HK-2 (cell line): ENCODE data around the gene AMIGO2.

ENCODE experiments used
- DNase-seq: peaks from one replicate; pipeline ENCODE4 v3.0.0-alpha.2; 2018; ENCODE audit not compliant: unreplicated experiment

The AMIGO2 gene

DNA sequence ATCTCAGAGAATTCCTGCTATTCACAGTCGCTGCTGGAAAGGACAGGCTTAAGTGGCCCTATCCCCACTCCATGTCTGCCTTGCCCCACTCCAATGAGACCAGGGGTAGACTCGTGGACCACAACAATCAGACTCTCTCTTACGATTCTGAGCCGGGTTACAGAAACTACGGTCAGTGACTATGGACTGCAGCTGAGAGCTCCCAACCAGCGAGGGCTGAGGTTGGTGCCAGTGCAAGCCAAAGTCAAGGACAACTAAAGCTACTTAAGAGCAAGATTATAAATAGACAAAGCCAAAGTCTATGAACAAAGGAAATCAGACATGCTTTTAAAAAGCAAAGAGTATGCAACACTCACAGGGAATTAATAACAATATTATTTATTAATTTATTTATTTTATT, 18.3 kb upstream of the AMIGO2 start:
- DNase-seq = no peak

- DNase-seq = no peak
These were observed 17.6 kb upstream of the AMIGO2 start for GRCh38 chr12:47097276-47097896.

DNA sequence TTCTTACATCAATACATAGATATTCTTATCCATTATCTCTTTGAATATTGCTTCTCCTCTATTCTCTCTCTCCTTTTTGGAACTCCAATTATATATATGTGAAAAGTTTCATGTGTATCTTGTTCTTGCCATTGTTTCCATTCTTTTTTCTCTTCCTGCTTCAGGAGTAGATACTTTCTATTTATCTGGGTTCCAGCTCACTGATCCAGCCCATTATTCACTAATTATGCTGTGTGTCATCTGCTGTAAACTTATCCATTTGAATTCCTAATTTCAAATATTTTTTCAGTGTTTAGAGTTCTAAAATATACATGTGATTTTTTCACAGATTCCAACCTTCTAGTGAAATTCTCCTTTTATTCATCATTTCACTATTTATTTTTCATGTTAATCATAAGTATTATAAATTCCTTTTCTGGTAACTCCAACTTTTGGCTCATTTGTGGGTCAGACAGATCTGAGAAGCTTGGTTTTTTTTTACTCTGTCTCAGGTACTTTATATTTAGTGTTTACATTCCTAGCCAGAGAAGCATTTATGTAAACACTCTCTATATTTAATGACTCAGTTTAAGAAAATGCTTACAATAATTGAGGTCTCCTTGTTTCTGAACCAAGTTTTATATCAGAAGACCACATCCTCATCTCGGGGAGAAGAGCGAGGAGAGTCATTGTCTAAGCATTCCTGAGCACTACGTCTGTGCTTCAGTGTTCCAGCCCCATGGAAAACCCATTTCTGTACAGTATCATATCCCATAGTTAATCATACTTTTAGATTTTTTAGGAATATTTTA, 15.9 kb upstream of the AMIGO2 start:
- no peak for DNase-seq

GRCh38 chr12:47094804-47095203, 15.0 kb upstream of the AMIGO2 start:
- DNase-seq = peak; percentile 85

DNA sequence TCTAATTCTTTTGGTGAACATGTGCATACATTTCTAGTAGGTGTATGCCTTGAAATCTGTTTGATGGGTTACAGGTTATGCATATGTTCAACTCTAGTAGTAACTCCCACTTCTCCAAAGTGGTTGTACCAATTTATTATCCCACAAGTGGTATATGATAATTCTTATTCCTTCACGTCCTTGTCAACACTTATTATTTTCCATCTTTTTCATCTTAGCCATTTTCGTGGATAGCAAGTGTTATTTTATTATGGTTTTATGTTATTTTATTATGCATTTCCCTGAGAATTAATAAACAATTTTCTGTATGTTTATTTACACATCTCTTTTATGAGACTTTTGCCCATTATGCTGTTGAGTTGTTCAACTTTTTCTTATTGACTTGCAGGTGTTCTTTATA, 11.2 kb upstream of the AMIGO2 start:
- no peak for DNase-seq

GRCh38 chr12:47088021-47088944, 8.5 kb upstream of the AMIGO2 start:
- no peak for DNase-seq

DNA sequence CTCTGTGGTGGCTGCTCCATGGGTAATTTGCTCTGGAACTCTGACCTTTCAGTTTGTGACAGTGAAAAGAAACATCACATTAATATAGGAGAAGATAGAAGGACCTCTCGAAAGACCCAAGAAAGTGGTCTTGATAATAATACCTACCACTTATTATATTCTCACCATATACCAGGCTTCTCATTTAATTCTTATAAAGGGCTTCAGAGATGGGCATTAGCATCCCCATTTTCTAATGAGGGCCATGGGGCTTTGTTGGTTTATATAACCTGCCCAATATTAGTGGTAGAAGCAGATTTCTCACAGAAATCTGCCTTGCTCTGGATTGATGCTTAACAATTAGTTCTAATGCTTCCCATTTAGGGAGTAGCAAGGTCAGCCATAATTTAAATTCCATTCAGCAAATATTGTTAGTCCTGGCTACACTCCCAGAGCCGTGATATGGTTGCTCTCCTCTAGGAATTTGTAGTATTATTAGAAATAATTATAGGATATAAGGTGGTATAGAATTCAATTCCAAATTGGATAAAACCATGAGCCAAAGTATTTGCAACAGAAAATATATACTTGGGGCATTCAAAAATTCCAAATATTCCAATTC, 7.4 kb upstream of the AMIGO2 start:
- DNase-seq = no peak

- DNase-seq = no peak
These were observed 6.1 kb upstream of the AMIGO2 start for GRCh38 chr12:47085815-47086252.

DNA sequence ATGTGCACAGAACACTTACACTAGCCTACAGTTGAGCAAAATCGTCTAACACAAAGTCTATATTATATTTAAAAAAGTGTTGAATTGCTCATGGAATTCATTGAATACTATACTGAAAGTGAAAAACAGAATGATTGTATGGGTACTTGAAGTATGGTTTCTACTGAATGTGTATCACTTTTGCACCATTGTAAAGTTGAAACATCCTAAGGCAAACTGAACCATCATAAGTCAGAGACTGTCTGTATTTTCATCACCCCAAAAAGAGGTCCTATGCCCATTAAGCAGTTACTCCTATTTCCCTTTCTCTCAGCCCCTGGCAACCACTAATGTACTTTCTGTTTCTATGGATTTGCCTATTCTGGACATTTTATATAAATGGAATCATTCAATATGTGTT, 4.4 kb upstream of the AMIGO2 start:
- no peak for DNase-seq

GRCh38 chr12:47082796-47083621, 3.2 kb upstream of the AMIGO2 start:
- DNase-seq = peak; percentile 48

- DNase-seq = no peak
These were observed 2.5 kb upstream of the AMIGO2 start for GRCh38 chr12:47082283-47082682.

DNA sequence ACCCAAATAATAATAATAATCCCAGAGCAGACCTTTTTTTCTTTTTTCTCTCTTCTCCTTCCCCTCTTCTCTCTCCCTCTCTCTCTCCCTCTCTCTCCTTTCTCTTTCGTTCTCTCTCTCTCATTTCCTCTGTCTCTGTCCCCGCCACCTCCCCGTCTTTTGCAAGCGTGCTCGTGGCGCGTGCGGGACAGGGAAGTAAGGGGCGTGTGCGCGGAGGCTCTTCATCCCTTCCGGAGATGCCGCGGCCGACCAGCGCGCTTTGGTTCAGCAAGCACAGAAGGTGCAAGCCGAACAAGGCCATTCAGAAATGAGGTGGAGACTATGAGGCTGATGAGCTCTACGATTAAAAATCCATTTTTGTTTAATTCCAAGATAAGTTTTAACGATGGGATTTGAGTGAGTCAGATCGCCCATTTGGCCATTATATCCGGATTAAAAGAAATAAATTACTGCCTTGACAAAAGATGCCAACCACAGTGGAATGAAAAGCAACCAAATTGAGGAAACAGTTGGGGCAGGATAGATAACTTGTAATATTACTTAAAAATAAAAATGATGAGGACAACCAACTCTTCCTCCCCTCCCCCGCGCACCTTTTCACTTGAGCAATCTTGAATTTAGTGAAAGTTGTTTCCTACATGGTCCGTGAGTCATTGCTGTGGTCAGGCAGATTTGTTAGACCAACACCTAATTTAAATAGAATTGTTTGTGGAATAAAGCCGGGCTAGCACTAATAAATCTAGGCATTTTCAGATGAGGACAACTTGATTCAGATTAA, 1.2 kb upstream of the AMIGO2 start:
- peak; percentile 82 for DNase-seq

DNA sequence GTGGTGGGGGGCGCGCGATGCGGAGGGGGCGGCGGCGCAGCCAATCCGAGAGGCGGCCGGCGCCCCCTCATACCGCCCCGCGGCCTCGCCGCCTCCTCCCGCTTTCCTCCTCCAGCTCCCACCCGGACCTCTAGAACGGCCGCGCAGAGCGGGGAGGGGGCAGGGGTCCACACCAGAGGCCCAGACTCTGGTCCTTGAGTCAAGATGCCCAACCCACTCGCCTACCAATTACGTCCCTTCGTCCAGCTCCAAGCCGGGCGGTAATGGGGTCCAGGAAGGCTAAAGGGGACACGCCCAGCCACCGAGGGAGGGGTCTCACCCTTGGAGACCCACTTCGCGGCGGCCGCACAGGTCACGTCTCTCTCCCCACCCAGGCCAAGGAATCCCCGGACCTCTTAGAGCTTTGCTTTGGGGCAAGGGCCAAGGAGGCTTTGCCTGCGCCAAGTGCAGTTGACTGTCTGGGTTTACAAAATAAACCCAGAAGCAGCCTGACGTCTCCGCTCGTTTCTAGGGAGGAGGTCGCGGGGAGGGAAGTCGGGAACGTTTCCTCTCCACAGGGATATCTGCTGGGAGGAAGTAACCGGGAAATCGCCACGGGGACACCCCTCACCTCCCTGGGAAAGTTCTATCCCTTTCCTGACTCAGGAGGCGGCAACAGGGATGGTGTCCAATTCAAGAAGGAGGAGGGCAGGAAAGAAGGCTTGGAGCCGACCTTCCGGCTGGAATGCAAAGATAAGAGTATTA, 394 bp upstream of the AMIGO2 start:
- DNase-seq = peak; percentile 91

DNA sequence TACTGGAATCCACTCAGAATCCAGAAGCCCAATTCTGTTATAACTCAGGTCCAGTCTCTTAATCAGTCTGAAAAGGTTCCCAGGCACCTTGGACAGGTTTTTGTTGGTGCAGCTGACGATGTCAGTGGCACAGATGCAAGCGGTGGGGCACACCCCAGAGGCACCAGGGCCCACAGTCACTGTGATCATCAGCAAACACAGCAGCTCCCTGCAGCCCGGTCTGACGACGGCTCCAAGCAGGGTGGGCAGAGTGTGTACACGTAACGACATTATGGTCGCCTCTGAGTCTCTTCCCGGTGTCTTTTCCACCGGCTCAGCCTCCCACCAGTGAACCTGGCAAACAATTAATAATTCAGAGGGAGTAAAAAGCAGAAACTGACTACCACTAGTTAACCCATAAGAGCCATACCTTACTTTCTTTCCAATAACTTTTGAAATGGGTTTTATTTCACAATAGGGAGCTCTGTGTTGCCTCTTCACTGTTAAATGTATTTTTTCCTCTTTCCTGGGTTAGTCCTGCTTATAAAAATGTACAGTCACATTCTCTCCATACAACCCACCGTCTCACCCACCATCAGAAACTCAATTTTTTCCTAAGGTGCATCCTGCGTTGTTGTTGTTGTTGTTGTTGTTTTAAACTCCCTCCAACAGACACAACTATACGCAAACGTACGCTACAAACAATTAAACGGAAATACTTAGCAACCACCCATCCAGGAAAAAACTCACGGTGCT, 859 bp downstream of the AMIGO2 start:
- peak; percentile 74 for DNase-seq

DNA sequence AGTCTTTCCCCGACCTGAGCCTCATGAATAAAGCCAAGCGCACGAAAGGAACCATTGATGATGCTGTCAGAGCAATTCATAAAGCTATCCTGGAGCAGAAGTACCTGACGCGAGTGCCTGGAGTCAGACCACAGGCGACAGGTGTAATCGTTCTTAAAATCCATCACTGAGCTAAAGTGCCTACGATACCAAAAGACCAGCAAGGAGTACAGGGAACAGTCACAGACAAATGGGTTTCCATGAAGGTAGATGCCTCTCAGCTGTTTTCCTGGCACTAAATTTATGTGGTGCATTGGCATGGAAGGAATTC, 1.7 kb downstream of the AMIGO2 start:
- DNase-seq = no peak

DNA sequence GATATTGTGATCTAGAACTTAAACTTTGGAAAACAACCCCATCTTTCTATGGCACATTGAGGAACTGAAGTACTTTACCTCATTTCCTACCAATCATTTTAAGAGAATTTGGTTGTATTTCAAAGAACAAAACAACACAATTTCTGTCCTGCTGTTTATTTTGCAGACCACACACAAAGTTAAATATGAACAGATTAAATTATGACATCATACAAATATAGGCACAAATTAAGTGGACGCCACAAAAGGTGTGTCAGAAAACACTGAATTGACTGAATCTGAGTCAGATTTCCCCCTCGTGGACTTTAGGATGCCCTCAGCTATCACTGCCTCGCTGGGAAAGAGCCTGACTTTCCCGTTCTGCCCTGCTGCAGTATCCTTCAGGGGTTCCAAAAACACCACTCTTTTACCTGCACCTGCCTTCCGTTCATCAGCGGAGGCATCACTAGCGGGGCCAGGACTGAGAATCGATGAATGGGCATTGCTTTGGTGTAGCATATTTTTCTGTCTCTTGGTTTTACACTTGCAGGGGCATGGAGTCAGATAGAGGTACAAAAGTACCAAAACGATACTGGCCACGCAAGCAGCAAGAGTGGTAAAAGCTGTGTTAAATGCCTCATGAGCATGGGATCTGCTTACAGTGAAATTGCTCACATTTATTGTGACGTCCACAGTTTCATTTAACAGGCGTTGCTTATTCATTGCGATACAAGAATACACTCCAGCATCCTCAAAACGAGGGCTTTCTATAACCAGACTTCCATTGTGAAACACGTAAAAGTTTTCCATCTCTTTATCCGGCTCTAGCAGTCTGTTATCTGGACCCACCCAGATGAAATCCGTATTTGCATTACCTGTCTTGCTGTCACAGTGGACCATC, 2.3 kb downstream of the AMIGO2 start:
- DNase-seq = no peak

DNA sequence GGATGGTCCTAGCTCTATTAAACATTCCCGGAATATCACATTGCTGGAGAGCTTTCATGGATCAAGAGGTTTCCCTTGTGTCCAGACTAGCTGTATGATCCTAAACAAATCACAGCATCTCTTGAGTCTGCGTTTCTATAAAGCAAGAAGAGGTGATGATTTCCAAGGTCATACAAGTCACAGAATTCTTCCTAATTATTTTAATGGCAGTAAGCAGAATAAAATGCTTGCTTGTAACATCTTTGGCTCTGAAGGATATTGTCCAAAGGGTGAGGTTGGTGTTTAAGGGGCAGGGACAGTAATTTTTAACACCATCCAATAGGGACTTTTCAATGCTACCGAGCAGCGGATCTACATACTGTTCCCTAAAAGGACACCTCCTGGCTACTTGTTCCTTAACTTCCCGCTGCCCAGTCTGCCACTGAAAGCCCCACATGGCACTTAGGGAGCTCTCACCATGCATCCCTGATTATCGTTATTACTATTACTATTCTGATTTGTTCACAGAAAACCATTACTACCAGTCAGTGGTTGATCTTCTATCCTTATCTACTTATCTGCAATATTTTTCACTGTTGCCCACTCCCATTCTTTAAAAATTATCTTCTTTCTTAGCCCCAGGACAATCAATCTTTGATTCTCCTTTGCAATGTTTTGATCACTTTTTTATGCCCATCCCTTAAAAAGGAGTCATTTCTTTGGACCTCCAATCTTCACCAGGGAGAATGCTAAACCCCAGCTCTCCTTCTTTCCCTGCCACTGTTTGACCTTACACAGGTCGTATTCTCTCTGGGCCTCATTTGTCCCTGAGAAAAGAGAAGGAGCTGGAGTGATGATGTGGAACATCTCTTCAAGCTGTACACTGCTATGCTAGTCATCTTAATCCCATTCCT, 4.3 kb downstream of the AMIGO2 start:
- no peak for DNase-seq
